AG10803 (cell line): ENCODE measurements around the gene TMX1.
"Not testable (repeated sequence)": the region's sequence is repeated elsewhere in the genome, so short reads cannot be mapped to it uniquely, and the experiment has no call there.

ENCODE experiments used
- DNase-seq: peaks from one replicate; pipeline ENCODE4 v3.0.0; 2010; ENCODE audit warnings: low read depth
- H3K4me3 ChIP-seq: 2 replicates; pipeline ENCODE4 v1.5.1; 2011; ENCODE audit warnings: mild to moderate bottlenecking, low read length, control low read depth
- CTCF ChIP-seq: conservative IDR thresholded peaks from 2 replicates; pipeline ENCODE4 v1.5.1; 2011; ENCODE audit warnings: mild to moderate bottlenecking, low read length, control low read depth, inconsistent platforms

Gene TMX1

GRCh38 chr14:51208982-51209381 is 31.1 kb upstream of the TMX1 start:
- no peak for TF ChIP-seq CTCF
- no peak overlapping the region for H3K4me3 ChIP-seq
- DNase-seq = no peak

DNA sequence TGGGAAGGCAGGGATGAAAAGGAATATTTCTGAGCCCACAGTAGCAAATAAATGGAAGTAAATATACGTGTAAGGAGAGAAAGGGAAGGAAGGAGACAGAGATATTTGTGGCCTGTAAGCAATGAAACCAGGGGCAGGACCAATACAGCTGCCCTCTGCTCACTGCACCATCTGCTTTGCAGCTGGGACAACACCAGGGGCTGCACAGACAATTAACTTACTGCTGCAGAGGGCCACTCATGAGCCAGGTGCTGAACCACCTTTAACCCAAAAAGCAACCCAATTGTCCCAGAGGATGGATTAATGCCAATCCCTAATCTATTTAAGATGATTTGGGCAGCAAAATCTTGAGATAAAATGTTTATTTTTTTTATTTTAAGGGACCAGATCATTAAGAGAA is 30.6 kb upstream of the TMX1 start:
- H3K4me3 ChIP-seq = no peak overlapping the region
- no peak for DNase-seq
- TF ChIP-seq CTCF = no peak

- no peak for DNase-seq
- H3K4me3 ChIP-seq = no peak overlapping the region
- TF ChIP-seq CTCF = no peak
Observed at GRCh38 chr14:51210594-51210993, 29.5 kb upstream of the TMX1 start.

DNA sequence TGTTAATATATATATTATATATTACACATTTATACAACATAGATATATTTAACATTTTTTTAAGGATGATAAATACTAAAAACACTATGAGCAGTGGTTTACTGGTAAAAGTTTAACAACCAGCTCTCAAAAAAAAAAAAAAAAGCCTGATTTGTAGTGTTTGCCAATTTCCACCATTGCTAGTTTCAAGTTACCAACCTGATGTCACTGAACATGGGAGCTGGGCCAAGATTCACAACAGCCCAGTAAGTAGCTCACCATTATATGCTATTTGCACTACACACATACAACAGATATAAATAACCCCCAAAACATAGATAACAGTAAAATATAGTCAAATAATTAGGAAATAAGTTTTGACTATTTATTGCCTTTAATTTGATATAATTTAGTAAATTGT is 28.9 kb upstream of the TMX1 start:
- no peak overlapping the region for H3K4me3 ChIP-seq
- TF ChIP-seq CTCF = no peak
- no peak for DNase-seq

GRCh38 chr14:51216602-51217001 is 23.4 kb upstream of the TMX1 start:
- TF ChIP-seq CTCF = no peak

GRCh38 chr14:51219473-51220448 is 20.3 kb upstream of the TMX1 start:
- DNase-seq = peak; percentile 52
- no peak overlapping the region for H3K4me3 ChIP-seq
- TF ChIP-seq CTCF = peak; percentile 76

More at GRCh38 chr14:51216602-51217001, 23.4 kb upstream of the TMX1 start:
- H3K4me3 ChIP-seq = no peak overlapping the region
- no peak for DNase-seq

GRCh38 chr14:51223463-51223862 is 16.6 kb upstream of the TMX1 start:
- not testable (repeated sequence) for DNase-seq, H3K4me3 ChIP-seq
